ENCODE results near the gene STAMBP.

The STAMBP gene

DNA sequence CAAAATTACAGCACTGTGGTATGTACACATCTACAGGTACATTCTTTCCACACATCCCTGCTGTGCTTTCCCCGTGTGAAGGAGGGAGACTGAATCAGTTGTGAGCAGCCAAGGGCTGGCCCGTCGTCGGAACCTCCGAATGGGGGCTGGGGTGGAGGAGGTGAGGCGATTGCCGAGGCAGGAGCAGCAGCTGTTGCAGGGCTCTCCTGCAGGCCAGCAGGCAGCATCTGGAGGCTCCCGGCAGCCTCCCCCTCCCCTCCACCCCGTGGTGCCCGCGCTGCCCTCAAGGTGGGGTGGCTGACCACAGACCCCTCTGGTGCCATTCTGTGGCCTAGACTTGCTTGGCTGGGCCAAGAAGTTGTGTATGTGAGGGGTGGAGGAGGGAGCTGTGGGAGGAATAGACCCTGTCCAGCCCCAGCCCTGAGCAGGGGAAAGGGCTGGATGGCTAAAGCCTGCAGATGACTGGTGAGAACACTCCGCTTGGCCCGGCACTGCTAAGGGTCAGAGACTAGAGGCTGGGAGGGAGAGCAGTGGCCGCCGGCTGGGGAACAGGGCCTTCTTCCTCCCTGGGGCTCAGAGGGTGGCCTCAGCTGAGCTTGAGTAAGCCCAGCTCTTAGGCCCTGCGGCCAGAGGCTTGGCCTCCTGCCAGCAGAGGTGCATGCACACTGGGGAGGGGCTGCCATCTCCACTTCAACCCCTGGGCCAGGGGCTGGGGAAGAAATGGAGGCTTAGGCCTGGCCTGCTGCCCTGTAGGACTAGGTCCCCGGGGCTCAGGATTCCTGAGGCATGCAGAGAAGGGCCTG is 7.6 kb downstream of the STAMBP start:
- Histone ChIP-seq H3K4me2 (ENCODE audit: low read depth, low read length, poor library complexity, severe bottlenecking) (no peak overlapping the region), H3K9me3 (ENCODE audit: insufficient read depth, low read depth, low read length) (no peaks in the 10 kb centered on the region), H4K20me1 (ENCODE audit: insufficient read depth, low read length, poor library complexity, severe bottlenecking) (no peaks in the 10 kb centered on the region), H3K9me2 (replicated peaks; ENCODE audit: low read depth, low read length) (no peaks in the 10 kb centered on the region), H2AFZ (ENCODE audit: low read length) (no peak overlapping the region), H3K27me3 (ENCODE audit: insufficient read depth, low read length, poor library complexity, severe bottlenecking) (no peaks in the 10 kb centered on the region), H3K9ac (ENCODE audit: low read depth, low read length, poor library complexity, severe bottlenecking) (no peak overlapping the region), H3K79me2 (ENCODE audit: insufficient read depth, low read length) (peaks cover 39% of the 10 kb centered on the region), H3F3A (ENCODE audit: low read depth) (no peaks in the 10 kb centered on the region; the same call in 1 of the 2 replicates), H3K36me3 (ENCODE audit: insufficient read depth, low read length) (peaks cover 13% of the 10 kb centered on the region), H3K4me1 (ENCODE audit: insufficient read depth, low read length, poor library complexity, severe bottlenecking) (peaks cover 17% of the 10 kb centered on the region), H3K4me3 (ENCODE audit: low read length, poor library complexity, severe bottlenecking) (no peak overlapping the region)
- no peak for TF ChIP-seq EZH2phosphoT487 (IDR thresholded peaks at IDR 0.05; ENCODE audit: borderline replicate concordance)
- TF ChIP-seq CTCF (conservative IDR thresholded peaks at IDR 0.05; ENCODE audit: low read length), result no peak

GRCh38 chr2:73837847-73838585 is 9.3 kb downstream of the STAMBP start:
- Histone ChIP-seq H4K20me1 (ENCODE audit: insufficient read depth, low read length, poor library complexity, severe bottlenecking) (no peaks in the 10 kb centered on the region), H3K9me2 (replicated peaks; ENCODE audit: low read depth, low read length) (no peaks in the 10 kb centered on the region), H3K4me3 (ENCODE audit: low read length, poor library complexity, severe bottlenecking) (no peak overlapping the region), H3K79me2 (ENCODE audit: insufficient read depth, low read length) (peaks cover 29% of the 10 kb centered on the region; the same call in 1 of the 2 replicates), H2AFZ (ENCODE audit: low read length) (no peak overlapping the region), H3K36me3 (ENCODE audit: insufficient read depth, low read length) (peaks cover 8% of the 10 kb centered on the region; the same call in 1 of the 2 replicates), H3F3A (ENCODE audit: low read depth) (no peaks in the 10 kb centered on the region), H3K4me1 (ENCODE audit: insufficient read depth, low read length, poor library complexity, severe bottlenecking) (peaks cover 8% of the 10 kb centered on the region), H3K27me3 (ENCODE audit: insufficient read depth, low read length, poor library complexity, severe bottlenecking) (no peaks in the 10 kb centered on the region), H3K9ac (ENCODE audit: low read depth, low read length, poor library complexity, severe bottlenecking) (no peak overlapping the region), H3K4me2 (ENCODE audit: low read depth, low read length, poor library complexity, severe bottlenecking) (no peak overlapping the region), H3K9me3 (ENCODE audit: insufficient read depth, low read depth, low read length) (no peaks in the 10 kb centered on the region)
- TF ChIP-seq EZH2phosphoT487 (IDR thresholded peaks at IDR 0.05; ENCODE audit: borderline replicate concordance), result no peak
- no peak for TF ChIP-seq CTCF (conservative IDR thresholded peaks at IDR 0.05; ENCODE audit: low read length)

GRCh38 chr2:73838889-73839534 is 10.3 kb downstream of the STAMBP start:
- H3K9me2 ChIP-seq (replicated peaks; ENCODE audit: low read depth, low read length), result no peaks in the 10 kb centered on the region
- H3K4me1 ChIP-seq (ENCODE audit: insufficient read depth, low read length, poor library complexity, severe bottlenecking), result no peaks in the 10 kb centered on the region
- no peak overlapping the region for H3K9ac ChIP-seq (ENCODE audit: low read depth, low read length, poor library complexity, severe bottlenecking)
- H3K4me2 ChIP-seq (ENCODE audit: low read depth, low read length, poor library complexity, severe bottlenecking), result no peak overlapping the region
- H3K27me3 ChIP-seq (ENCODE audit: insufficient read depth, low read length, poor library complexity, severe bottlenecking), result no peaks in the 10 kb centered on the region
- H3K36me3 ChIP-seq (ENCODE audit: insufficient read depth, low read length), result peaks cover 3% of the 10 kb centered on the region; the same call in 1 of the 2 replicates
- peaks cover 25% of the 10 kb centered on the region; the same call in 1 of the 2 replicates for H3K79me2 ChIP-seq (ENCODE audit: insufficient read depth, low read length)
- no peaks in the 10 kb centered on the region for H3K9me3 ChIP-seq (ENCODE audit: insufficient read depth, low read depth, low read length)
- H3F3A ChIP-seq (ENCODE audit: low read depth), result no peaks in the 10 kb centered on the region
- H2AFZ ChIP-seq (ENCODE audit: low read length), result no peak overlapping the region
- no peak overlapping the region for H3K4me3 ChIP-seq (ENCODE audit: low read length, poor library complexity, severe bottlenecking)
- TF ChIP-seq CTCF (conservative IDR thresholded peaks at IDR 0.05; ENCODE audit: low read length) (no peak), EZH2phosphoT487 (IDR thresholded peaks at IDR 0.05; ENCODE audit: borderline replicate concordance) (no peak)
- H4K20me1 ChIP-seq (ENCODE audit: insufficient read depth, low read length, poor library complexity, severe bottlenecking), result no peaks in the 10 kb centered on the region

Measured in Loucy (cell line).